Stimulated activated CD8-positive, alpha-beta memory T cell treated with anti-CD3 and anti-CD28 coated beads, Interleukin-7, amount 100 ng/mL, for 24 hours (primary cell): ENCODE results near the gene TNS2.

Experiments
- DNase-seq: peaks from one replicate; pipeline ENCODE4 v3.0.0-alpha.2; 2020; ENCODE audit warnings: low read depth

The TNS2 gene

GRCh38 chr12:53042607-53043454, 7.0 kb upstream of the TNS2 start:
- no peak for DNase-seq

GRCh38 chr12:53044052-53044581, 5.7 kb upstream of the TNS2 start:
- no peak for DNase-seq

GRCh38 chr12:53044896-53045695, 4.8 kb upstream of the TNS2 start:
- no peak for DNase-seq

DNA sequence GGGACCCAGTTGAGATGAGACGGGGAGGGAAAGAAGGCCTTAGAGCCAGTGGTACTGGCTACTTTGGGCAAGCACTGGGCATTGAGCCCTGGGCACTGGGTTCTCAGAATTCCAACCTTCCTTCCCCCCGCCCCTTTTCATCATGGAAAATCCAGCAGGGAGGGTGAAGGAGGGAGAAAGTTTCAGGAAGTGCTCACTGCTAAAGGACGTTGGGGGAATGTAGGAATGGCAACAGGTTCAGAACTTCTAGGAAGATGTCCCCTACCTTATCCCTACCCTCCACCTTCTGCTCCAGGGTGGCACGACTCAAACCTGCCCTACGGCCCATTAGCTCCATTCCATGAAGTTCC, 4.2 kb upstream of the TNS2 start:
- no peak for DNase-seq

DNA sequence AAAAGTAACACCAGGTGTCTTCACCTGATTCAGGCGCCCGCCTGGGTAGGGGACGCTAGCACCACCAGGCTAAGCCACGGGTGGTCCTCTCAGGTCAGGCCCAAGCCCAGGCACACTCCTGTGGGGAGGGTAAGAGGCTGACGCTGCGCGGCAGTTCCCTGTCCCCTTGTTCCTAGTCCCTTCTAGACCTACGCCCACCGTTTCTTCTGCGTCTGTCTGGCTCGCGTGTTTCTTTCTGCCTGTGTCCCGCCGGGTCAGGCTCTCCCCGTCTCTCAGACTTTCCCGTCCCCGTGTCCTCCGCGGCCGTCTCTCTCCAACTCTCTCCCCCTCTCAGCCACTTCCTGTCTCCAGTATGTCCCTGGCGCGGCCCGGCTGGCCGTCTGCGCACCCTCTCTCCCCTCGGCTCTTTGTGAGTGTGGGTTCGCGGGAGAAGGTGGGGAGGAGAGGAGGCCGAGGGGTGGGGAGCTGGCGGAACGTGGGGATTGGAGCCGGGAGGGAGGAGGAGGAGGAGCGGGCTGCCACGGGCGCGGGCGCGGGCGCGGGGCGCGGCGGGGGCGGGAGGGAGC, 3.1 kb upstream of the TNS2 start:
- peak; percentile 28 for DNase-seq

GRCh38 chr12:53047221-53048032, 2.4 kb upstream of the TNS2 start:
- DNase-seq, result peak; percentile 25

GRCh38 chr12:53048033-53048779, 1.7 kb upstream of the TNS2 start:
- no peak for DNase-seq

DNA sequence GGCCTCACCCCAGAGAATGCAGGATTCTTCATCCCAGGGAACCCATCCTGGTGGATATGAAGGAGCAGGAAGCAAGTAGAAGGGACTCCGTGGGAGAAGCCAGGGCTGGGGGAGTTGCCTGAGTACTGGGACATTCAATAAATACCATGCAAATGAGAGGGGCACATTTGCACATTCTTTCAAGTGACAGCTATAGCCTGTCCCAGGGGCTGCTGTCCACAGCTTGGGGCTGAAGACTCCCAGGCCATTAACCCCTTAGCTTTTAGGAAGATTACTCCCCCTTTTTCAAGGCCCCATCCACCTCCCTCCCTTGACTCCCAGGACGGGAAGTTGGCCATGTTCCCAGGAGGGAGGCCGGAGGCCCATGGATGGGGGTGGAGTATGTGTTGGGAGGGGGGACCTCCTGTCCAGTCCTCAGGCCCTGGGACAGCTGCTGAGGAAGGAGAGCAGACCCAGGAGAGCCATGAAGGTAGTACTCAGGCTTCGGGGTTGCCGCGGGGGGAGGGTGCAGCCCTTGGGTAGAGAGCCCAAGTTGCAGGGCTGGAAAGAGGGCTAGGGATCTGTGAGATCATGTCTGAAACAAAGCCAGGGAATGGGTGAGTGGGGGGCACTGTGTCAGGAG, 974 bp upstream of the TNS2 start:
- DNase-seq, result no peak

GRCh38 chr12:53050426-53051057, 677 bp downstream of the TNS2 start:
- no peak for DNase-seq

DNA sequence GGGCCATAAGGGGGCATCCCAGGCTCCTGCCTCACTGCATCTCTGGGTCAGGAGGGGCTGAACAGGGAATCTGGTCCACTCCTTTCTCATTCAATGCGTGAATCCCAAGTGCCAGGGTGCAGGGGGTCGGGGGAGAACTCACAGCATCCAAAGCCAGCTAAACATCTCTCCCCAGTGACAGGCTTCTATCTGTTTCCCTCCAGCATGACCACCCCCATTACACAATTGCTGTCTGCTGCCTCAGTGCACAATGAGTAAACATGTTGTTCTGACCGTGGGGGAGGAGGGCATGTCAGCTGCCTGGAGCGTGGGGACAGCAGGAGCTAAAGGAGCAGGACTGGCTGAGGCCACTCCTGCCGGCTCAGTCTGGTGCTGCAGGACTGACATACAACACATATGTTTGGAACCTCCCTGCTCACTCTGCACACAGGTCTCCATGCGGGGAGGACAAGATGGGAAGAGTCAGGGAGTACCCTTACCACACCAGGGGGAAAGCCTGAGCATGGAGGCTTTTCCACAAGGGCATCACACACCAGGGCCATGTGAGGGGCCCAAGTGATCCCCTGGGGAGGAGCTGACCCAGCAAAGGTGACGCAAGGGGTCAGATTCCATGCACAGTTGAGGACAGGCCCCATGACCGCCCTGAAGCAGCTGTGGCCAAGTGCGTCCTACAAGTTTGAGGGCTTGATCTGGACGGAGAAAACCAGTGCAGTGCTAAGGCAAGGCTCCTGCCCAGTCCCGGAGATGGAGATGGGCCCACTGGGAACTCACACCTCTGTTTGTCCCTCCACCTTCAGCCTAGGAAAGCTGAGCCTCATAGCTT, 1.4 kb downstream of the TNS2 start:
- no peak for DNase-seq

GRCh38 chr12:53051881-53052412, 2.1 kb downstream of the TNS2 start:
- no peak for DNase-seq

- no peak for DNase-seq
These were observed 2.8 kb downstream of the TNS2 start for GRCh38 chr12:53052419-53053217.

GRCh38 chr12:53053218-53054111, 3.6 kb downstream of the TNS2 start:
- no peak for DNase-seq

DNA sequence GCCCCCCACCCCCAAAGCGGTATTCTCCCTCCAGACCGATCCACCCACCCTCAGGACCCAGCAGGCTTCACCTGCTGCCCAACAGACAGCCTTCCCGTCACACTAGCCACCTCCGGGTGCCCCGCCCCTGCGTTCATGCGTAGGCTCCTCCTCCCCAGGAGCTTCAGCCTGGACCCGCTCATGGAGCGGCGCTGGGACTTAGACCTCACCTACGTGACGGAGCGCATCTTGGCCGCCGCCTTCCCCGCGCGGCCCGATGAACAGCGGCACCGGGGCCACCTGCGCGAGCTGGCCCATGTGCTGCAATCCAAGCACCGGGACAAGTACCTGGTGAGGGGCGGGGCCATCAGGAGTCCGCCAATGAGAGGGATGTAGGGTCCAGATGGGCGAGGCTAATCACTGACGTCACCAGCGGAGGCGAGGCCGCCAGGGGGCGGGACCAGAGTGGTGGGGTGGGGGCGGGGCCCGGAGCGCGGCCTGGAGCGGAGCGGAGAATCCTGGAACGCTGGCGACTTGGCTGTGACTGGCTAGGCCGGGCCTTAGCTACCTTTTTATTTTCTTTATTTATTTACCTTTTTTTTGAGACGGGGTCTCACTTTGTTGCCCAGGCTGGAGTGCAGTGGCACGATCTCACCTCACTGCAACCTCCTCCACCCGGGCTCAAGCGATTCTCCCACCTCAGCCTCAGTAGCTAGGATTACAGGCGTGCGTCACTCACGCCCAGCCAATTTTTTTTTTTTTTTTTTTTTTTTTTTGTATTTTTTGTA, 4.4 kb downstream of the TNS2 start:
- peak; percentile 83 for DNase-seq

DNA sequence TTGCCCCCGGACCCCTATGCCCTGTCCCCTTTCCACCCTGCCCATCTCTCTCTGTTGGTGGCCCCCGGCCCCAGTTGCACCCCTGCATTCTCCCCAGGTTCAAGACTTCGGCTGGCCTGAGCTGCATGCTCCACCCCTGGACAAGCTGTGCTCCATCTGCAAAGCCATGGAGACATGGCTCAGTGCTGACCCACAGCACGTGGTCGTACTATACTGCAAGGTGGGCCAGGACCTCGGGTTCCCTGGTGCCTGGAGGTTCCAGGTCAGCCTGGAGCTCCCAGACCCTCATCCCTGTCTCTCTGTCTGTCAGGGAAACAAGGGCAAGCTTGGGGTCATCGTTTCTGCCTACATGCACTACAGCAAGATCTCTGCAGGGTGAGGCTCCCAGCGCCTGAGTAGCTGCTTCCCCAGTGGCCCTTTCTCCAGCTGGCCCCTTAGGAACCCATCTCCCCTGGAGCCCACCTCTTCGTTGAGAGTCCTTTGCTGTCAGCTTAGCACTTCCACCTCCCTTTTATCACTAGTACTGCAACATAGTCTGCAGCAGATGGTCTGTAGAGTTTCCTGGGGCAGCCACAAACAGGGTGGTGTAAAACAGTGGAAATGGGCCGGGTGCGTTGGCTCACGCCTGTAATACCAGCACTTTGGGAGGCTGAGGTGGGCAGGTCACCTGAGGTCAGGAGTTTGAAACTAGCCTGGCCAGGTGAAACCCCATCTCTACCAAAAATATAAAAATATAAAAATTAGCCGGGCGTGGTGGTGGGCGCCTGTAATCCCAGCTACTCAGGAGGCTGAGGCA, 5.8 kb downstream of the TNS2 start:
- no peak for DNase-seq

DNA sequence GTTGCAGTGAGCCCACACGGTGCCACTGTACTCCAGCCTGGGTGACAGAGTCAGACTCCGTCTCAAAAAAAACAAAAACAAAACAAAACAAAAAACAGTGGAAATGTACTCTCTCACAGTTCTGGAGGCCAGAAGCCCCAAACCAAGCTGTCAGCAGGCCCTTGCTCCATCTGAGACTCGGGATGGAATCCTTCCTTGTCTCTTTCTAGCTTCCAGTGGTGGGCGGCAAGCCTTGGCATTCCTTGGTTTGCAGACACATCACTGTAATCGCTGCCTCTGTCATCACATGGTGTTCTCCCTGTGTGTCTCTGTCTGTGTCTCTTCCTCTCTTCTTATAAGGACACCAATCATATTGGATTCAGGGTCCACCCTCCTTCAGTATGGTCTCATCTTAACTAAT, 6.4 kb downstream of the TNS2 start:
- no peak for DNase-seq
